SKM-1 (cell line): Measurements from ENCODE around the gene ACVR1.
"Not testable (repeated sequence)": the region's sequence is repeated elsewhere in the genome, so short reads cannot be mapped to it uniquely, and the experiment has no call there.

ENCODE experiments used
- DNase-seq: peaks from one replicate; lab custom pipeline; 2025; ENCODE audit not compliant: unreplicated experiment; lab: John Stamatoyannopoulos, UW

Gene ACVR1

GRCh38 chr2:157769856-157770255, 106.3 kb downstream of the ACVR1 start:
- no peak for DNase-seq

- DNase-seq, result no peak
Observed at GRCh38 chr2:157764386-157764785, 111.7 kb downstream of the ACVR1 start.

- DNase-seq, result no peak
Observed at GRCh38 chr2:157761520-157761919, 114.6 kb downstream of the ACVR1 start.

- DNase-seq, result no peak
Observed at GRCh38 chr2:157760949-157761348, 115.2 kb downstream of the ACVR1 start.

GRCh38 chr2:157759855-157760254, 116.3 kb downstream of the ACVR1 start:
- no peak for DNase-seq

GRCh38 chr2:157758586-157758985, 117.5 kb downstream of the ACVR1 start:
- DNase-seq, result no peak

- no peak for DNase-seq
Observed at GRCh38 chr2:157757500-157757899, 118.6 kb downstream of the ACVR1 start.

- not testable (repeated sequence) for DNase-seq
Observed at GRCh38 chr2:157756447-157756846, 119.7 kb downstream of the ACVR1 start.

- no peak for DNase-seq
Observed at GRCh38 chr2:157751462-157752058, 124.6 kb downstream of the ACVR1 start.

- DNase-seq, result no peak
Observed at GRCh38 chr2:157749684-157750083, 126.4 kb downstream of the ACVR1 start.

- DNase-seq, result no peak
Observed at GRCh38 chr2:157748371-157749142, 127.6 kb downstream of the ACVR1 start.

GRCh38 chr2:157747695-157748370, 128.3 kb downstream of the ACVR1 start:
- no peak for DNase-seq

- DNase-seq, result no peak
Observed at GRCh38 chr2:157747280-157747679, 128.8 kb downstream of the ACVR1 start.

- no peak for DNase-seq
Observed at GRCh38 chr2:157746234-157746950, 129.7 kb downstream of the ACVR1 start.

- no peak for DNase-seq
Observed at GRCh38 chr2:157744571-157745076, 131.5 kb downstream of the ACVR1 start.

GRCh38 chr2:157743051-157743450, 133.1 kb downstream of the ACVR1 start:
- no peak for DNase-seq

- DNase-seq, result no peak
Observed at GRCh38 chr2:157741819-157742484, 134.2 kb downstream of the ACVR1 start.

- no peak for DNase-seq
Observed at GRCh38 chr2:157737656-157738055, 138.5 kb downstream of the ACVR1 start.

- no peak for DNase-seq
Observed at GRCh38 chr2:157735532-157735931, 140.6 kb downstream of the ACVR1 start.

GRCh38 chr2:157733263-157733662, 142.9 kb downstream of the ACVR1 start:
- DNase-seq, result no peak

- DNase-seq, result no peak
Observed at GRCh38 chr2:157732596-157732995, 143.5 kb downstream of the ACVR1 start.
